NCI-H1092 (cell line): ENCODE results near the gene CAV2.

Experiments
- DNase-seq: peaks from one replicate; lab custom pipeline; 2025; lab: John Stamatoyannopoulos, UW

The CAV2 gene

GRCh38 chr7:116495736-116496135 lies 3.8 kb upstream of the CAV2 start:
- no peak for DNase-seq

GRCh38 chr7:116496653-116497052 lies 2.9 kb upstream of the CAV2 start:
- DNase-seq = no peak

GRCh38 chr7:116497708-116498107 lies 1.8 kb upstream of the CAV2 start:
- no peak for DNase-seq

- DNase-seq = no peak
Observed at GRCh38 chr7:116500078-116500853, 728 bp downstream of the CAV2 start.

- no peak for DNase-seq
Observed at GRCh38 chr7:116501425-116502167, 2.1 kb downstream of the CAV2 start.

- no peak for DNase-seq
Observed at GRCh38 chr7:116502201-116503096, 2.9 kb downstream of the CAV2 start.

GRCh38 chr7:116503835-116504234 lies 4.3 kb downstream of the CAV2 start:
- DNase-seq = no peak

- DNase-seq = no peak
Observed at GRCh38 chr7:116505278-116505677, 5.7 kb downstream of the CAV2 start.

- no peak for DNase-seq
Observed at GRCh38 chr7:116505823-116506222, 6.3 kb downstream of the CAV2 start.

- DNase-seq = no peak
Observed at GRCh38 chr7:116509982-116510579, 10.5 kb downstream of the CAV2 start.

GRCh38 chr7:116510795-116511194 lies 11.3 kb downstream of the CAV2 start:
- no peak for DNase-seq

GRCh38 chr7:116511552-116512519 lies 12.3 kb downstream of the CAV2 start:
- DNase-seq = no peak

- no peak for DNase-seq
Observed at GRCh38 chr7:116512520-116513188, 13.1 kb downstream of the CAV2 start.

GRCh38 chr7:116515584-116515983 lies 16.0 kb downstream of the CAV2 start:
- no peak for DNase-seq

GRCh38 chr7:116516324-116516723 lies 16.8 kb downstream of the CAV2 start:
- no peak for DNase-seq

- DNase-seq = no peak
Observed at GRCh38 chr7:116517626-116518025, 18.1 kb downstream of the CAV2 start.

GRCh38 chr7:116518961-116519360 lies 19.4 kb downstream of the CAV2 start:
- no peak for DNase-seq

- no peak for DNase-seq
Observed at GRCh38 chr7:116521046-116521664, 21.6 kb downstream of the CAV2 start.

- no peak for DNase-seq
Observed at GRCh38 chr7:116522247-116522646, 22.7 kb downstream of the CAV2 start.

GRCh38 chr7:116524221-116524608 lies 24.7 kb downstream of the CAV2 start:
- DNase-seq = no peak
